B cell (primary cell): ENCODE data around the gene PLXNB2.

Experiments
- CTCF ChIP-seq: fragments of 200-600 bp; IDR thresholded peaks from one replicate; pipeline ENCODE4 v1.8.0; 2022; ENCODE audit warnings: antibody characterized with exemption, mild to moderate bottlenecking
- EZH2 ChIP-seq: IDR thresholded peaks from 2 replicates; pipeline ENCODE4 v1.6.1; 2012; ENCODE audit warnings: borderline replicate concordance, low read depth, mild to moderate bottlenecking, moderate library complexity, low read length; ENCODE audit not compliant: insufficient read depth, poor library complexity, severe bottlenecking

GRCh38 chr22:50323900-50324299, 16.5 kb upstream of the PLXNB2 start:
- TF ChIP-seq CTCF = no peak
- TF ChIP-seq EZH2 = no peak
